ENCODE measurements around the gene NAP1L4. TPM values are rescaled to one million over a fixed set of nuclear protein-coding genes. Genes with fewer than 3 reads are reported as not detected.

The NAP1L4 gene
- total RNA-seq, 1 experiment from 2014 or later: 140 TPM

- TSS peak; percentile 90 for BruUV-seq (replicated peaks)
- H3K4me3 Mint-ChIP-seq (ENCODE audit: low read depth, unreplicated experiment): peak overlapping the region; percentile 94
- H3K27me3 Mint-ChIP-seq (ENCODE audit: unreplicated experiment): no peaks in the 10 kb centered on the region
- CTCF ChIA-PET: interaction anchor here (0.6 to 2.9 kb wide), 15 partner anchors 12 to 479 kb away, joined by 3 to 40 read pairs (median 5); partner anchors contain the start of gene NAP1L4
- H3K9me3 Mint-ChIP-seq (ENCODE audit: low read depth, unreplicated experiment): no peaks in the 10 kb centered on the region
- H3K36me3 Mint-ChIP-seq (ENCODE audit: insufficient read depth, unreplicated experiment): peaks cover 68% of the 10 kb centered on the region
- H3K27ac Mint-ChIP-seq (ENCODE audit: unreplicated experiment): peak overlapping the region; percentile 98
- peaks cover 24% of the 10 kb centered on the region for H3K4me1 Mint-ChIP-seq (ENCODE audit: low read depth, unreplicated experiment)
- no peak for TF ChIP-seq CTCF (IDR thresholded peaks at IDR 0.05; ENCODE audit: unreplicated experiment)
- intact Hi-C loops (cut with micrococcal nuclease; ENCODE audit: unreplicated experiment): loop anchor here (2.0 kb wide), 4 partner anchors 25 to 397 kb away; no protein-coding TSS in a partner anchor
- DNase-seq: peak; percentile 79
These were observed 62.0 kb downstream of the NAP1L4 start for GRCh38 chr11:2929950-2930703.

- peak; percentile 90 for DNase-seq
- Mint-ChIP-seq H3K4me3 (ENCODE audit: low read depth, unreplicated experiment) (peak overlapping the region; percentile 94), H3K27ac (ENCODE audit: unreplicated experiment) (peak overlapping the region; percentile 98), H3K9me3 (ENCODE audit: low read depth, unreplicated experiment) (no peaks in the 10 kb centered on the region), H3K27me3 (ENCODE audit: unreplicated experiment) (no peaks in the 10 kb centered on the region), H3K4me1 (ENCODE audit: low read depth, unreplicated experiment) (peaks cover 30% of the 10 kb centered on the region), H3K36me3 (ENCODE audit: insufficient read depth, unreplicated experiment) (peaks cover 74% of the 10 kb centered on the region)
- CTCF ChIA-PET: interaction anchor here (0.6 to 2.9 kb wide), 11 partner anchors 11 to 398 kb away, joined by 3 to 40 read pairs (median 6); partner anchors contain the start of gene NAP1L4
- intact Hi-C loops (cut with micrococcal nuclease; ENCODE audit: unreplicated experiment): no loop called here
- no peak for TF ChIP-seq CTCF (IDR thresholded peaks at IDR 0.05; ENCODE audit: unreplicated experiment)
- BruUV-seq (replicated peaks): no TSS peak
These were observed 62.6 kb downstream of the NAP1L4 start for GRCh38 chr11:2929531-2929949.

- peak within 1 kb of the TSS; percentile 94 for H3K4me3 Mint-ChIP-seq (ENCODE audit: low read depth, unreplicated experiment)
- H3K9me3 Mint-ChIP-seq (ENCODE audit: low read depth, unreplicated experiment): no peaks in the 10 kb centered on the region
- DNase-seq: peak; percentile 81
- peaks cover 80% of the 10 kb centered on the region for H3K36me3 Mint-ChIP-seq (ENCODE audit: insufficient read depth, unreplicated experiment)
- CTCF ChIA-PET: interaction anchor here (0.6 to 2.9 kb wide), 8 partner anchors 16 to 397 kb away, joined by 3 to 40 read pairs (median 9); a partner anchor contains a TSS
- H3K27ac Mint-ChIP-seq (ENCODE audit: unreplicated experiment): peak within 1 kb of the TSS; percentile 98
- H3K27me3 Mint-ChIP-seq (ENCODE audit: unreplicated experiment): no peaks in the 10 kb centered on the region
- BruUV-seq (replicated peaks): TSS peak; percentile 97
- no peak for TF ChIP-seq CTCF (IDR thresholded peaks at IDR 0.05; ENCODE audit: unreplicated experiment)
- intact Hi-C loops (cut with micrococcal nuclease; ENCODE audit: unreplicated experiment): no loop called here
- H3K4me1 Mint-ChIP-seq (ENCODE audit: low read depth, unreplicated experiment): peaks cover 34% of the 10 kb centered on the region
These were observed 63.3 kb downstream of the NAP1L4 start, which contains the start of gene PHLDA2 for GRCh38 chr11:2928605-2929530. PHLDA2 (minus strand) TSS chr11:2929420; CDS start chr11:2929364, 56 bp downstream.

All from Calu3 (cell line).